CD4-positive, alpha-beta T cell (primary cell): ENCODE results near the gene CEPT1. TPM values are rescaled to one million over a fixed set of nuclear protein-coding genes. Genes with fewer than 3 reads are reported as not detected.
A peak's percentile ranks its signal among the peaks of the same experiment; 100 is the strongest.

Source experiments
- ATAC-seq: fragments of 200-7000 bp; cut with Tn5 transposase; one replicate; pipeline ENCODE4 v1.10.0; 2022; ENCODE audit warnings: mild to moderate bottlenecking; ENCODE audit not compliant: poor library complexity
- CTCF ChIA-PET: fragments of 350-600 bp; sonication (Branson Sonifier 250); formaldehyde crosslinking; loops from one replicate; lab custom pipeline; 2021; ENCODE audit warnings: antibody characterized with exemption, inconsistent platforms; lab: Charles Lee
- POLR2A ChIA-PET: fragments of 350-600 bp; sonication (Branson Sonifier 250); formaldehyde crosslinking; loops from one replicate; lab custom pipeline; 2021; ENCODE audit warnings: antibody characterized with exemption, inconsistent platforms; lab: Charles Lee
- DNase-seq, 14 experiments: peaks; one replicate each; pipeline ENCODE4 v3.0.0-alpha.2; 2013 to 2020; ENCODE audit warnings: mixed read lengths in 2 of 14
- H3K27ac ChIP-seq, 2 donors: one replicate each; pipeline versions ENCODE4 v1.5.1 to v1.7.0; 2013; ENCODE audit warnings: low read length in 2 of 2, low read depth in 1 of 2, mild to moderate bottlenecking in 1 of 2
- H3K27me3 ChIP-seq, 2 experiments: 1 replicate in 1 of 2; 2 replicates in 1 of 2; pipeline versions ENCODE4 v1.6.1 to v1.7.0; 2013; ENCODE audit warnings: low read length in 2 of 2, control low read depth in 1 of 2, mild to moderate bottlenecking in 1 of 2, moderate library complexity in 1 of 2; ENCODE audit not compliant: insufficient read depth in 2 of 2, control insufficient read depth in 1 of 2
- H3K36me3 ChIP-seq: one replicate; pipeline ENCODE4 v1.6.1; 2013; ENCODE audit warnings: low read length, control low read depth; ENCODE audit not compliant: insufficient read depth
- H3K4me1 ChIP-seq: one replicate; pipeline ENCODE4 v1.6.1; 2013; ENCODE audit warnings: low read length, control low read depth; ENCODE audit not compliant: insufficient read depth
- H3K4me3 ChIP-seq: one replicate; pipeline ENCODE4 v1.5.1; 2013; ENCODE audit warnings: mild to moderate bottlenecking, low read length, moderate library complexity
- H3K9me3 ChIP-seq, 2 experiments: 1 replicate in 1 of 2; 2 replicates in 1 of 2; pipeline versions ENCODE4 v1.6.1 to v1.7.0; 2013; ENCODE audit warnings: low read length in 2 of 2, mild to moderate bottlenecking in 2 of 2, control low read depth in 1 of 2, moderate library complexity in 1 of 2; ENCODE audit not compliant: control insufficient read depth in 1 of 2, insufficient read depth in 1 of 2
- H3K27ac Mint-ChIP-seq: one replicate; pipeline ENCODE4 v1.8.0; 2020; ENCODE audit warnings: mixed read lengths
- H3K27me3 Mint-ChIP-seq: one replicate; pipeline ENCODE4 v1.8.0; 2021; ENCODE audit warnings: mixed read lengths
- H3K36me3 Mint-ChIP-seq: one replicate; pipeline ENCODE4 v1.8.0; 2021; ENCODE audit warnings: low read depth, mixed read lengths
- H3K4me1 Mint-ChIP-seq: one replicate; pipeline ENCODE4 v1.8.0; 2021; ENCODE audit warnings: low read depth, mixed read lengths
- H3K4me3 Mint-ChIP-seq: one replicate; pipeline ENCODE4 v1.8.0; 2020; ENCODE audit warnings: mild to moderate bottlenecking, mixed read lengths
- H3K9me3 Mint-ChIP-seq: one replicate; pipeline ENCODE4 v1.8.0; 2020; ENCODE audit warnings: mixed read lengths
- intact Hi-C, 2 experiments: fragments of 100-400 bp; cut with DNase I in 1 of 2; cut with micrococcal nuclease in 1 of 2; formaldehyde crosslinking; loops; one replicate each; pipeline versions ENCODE4 v1.15.1 to v1.9.0; 2023 to 2025; cut with DNase I, micrococcal nuclease
- total RNA-seq, 174 experiments: library from RNA in 2 of 174; stranded (reverse) in 2 of 174; gene quantifications; one replicate each; pipeline ENCODE4 v1.2.3 and lab custom pipeline; 2021 to 2026
- TF ChIP-seq, protein P1 (sequence below): fragments of 200-600 bp; IDR thresholded peaks from one replicate; pipeline ENCODE4 v1.8.0; 2022; ENCODE audit warnings: antibody characterized with exemption, mild to moderate bottlenecking

Gene CEPT1
- total RNA-seq, 2 experiments from 2014 or later: 25.0 to 27.2 TPM

DNA sequence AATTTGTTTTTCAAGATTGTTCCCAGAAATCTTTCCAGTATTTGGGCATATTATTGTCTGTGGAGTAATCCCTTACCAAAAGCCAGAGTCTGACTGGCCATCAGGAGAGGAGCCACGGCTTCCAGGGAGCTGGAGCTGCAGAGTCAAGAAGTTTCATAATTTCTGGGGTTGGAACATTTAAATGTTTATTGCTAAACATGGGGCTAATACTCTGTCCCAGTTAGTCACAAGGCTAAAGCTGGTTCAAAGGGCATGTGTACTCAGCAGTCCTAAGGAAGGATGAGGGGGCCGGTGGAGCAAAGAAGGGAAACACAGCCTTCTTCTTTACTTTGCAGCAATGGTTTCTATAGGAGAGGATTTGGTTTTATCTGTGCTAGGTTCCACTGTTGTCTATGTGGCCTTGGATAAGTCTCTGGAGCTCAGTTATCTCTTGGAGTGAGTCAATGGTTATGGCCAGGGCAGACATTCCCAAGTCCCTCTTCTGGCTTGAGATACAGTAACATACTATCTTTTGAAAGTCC lies 51.0 kb downstream of the CEPT1 start:
- Mint-ChIP-seq H3K36me3 (peaks cover 100% of the 10 kb centered on the region), H3K4me1 (peaks cover 100% of the 10 kb centered on the region), H3K4me3 (peak overlapping the region; percentile 55), H3K27ac (peak overlapping the region; percentile 90), H3K9me3 (no peaks in the 10 kb centered on the region), H3K27me3 (no peaks in the 10 kb centered on the region)
- TF ChIP-seq, protein P1, sequence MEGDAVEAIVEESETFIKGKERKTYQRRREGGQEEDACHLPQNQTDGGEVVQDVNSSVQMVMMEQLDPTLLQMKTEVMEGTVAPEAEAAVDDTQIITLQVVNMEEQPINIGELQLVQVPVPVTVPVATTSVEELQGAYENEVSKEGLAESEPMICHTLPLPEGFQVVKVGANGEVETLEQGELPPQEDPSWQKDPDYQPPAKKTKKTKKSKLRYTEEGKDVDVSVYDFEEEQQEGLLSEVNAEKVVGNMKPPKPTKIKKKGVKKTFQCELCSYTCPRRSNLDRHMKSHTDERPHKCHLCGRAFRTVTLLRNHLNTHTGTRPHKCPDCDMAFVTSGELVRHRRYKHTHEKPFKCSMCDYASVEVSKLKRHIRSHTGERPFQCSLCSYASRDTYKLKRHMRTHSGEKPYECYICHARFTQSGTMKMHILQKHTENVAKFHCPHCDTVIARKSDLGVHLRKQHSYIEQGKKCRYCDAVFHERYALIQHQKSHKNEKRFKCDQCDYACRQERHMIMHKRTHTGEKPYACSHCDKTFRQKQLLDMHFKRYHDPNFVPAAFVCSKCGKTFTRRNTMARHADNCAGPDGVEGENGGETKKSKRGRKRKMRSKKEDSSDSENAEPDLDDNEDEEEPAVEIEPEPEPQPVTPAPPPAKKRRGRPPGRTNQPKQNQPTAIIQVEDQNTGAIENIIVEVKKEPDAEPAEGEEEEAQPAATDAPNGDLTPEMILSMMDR: no peak
- CTCF ChIA-PET: interaction anchor here (1.2 to 2.9 kb wide), 3 partner anchors 32 to 209 kb away, joined by 4 to 9 read pairs (median 7); no protein-coding TSS in a partner anchor
- peak in 1 of 14 experiments; percentile 33 for DNase-seq
- Histone ChIP-seq H3K36me3 (peaks cover 97% of the 10 kb centered on the region), H3K4me3 (no peak overlapping the region), H3K27me3 (no peaks in the 10 kb centered on the region), H3K4me1 (peaks cover 94% of the 10 kb centered on the region), H3K9me3 (no peaks in the 10 kb centered on the region), H3K27ac (peak overlapping the region; percentile 49 to 56)
- POLR2A ChIA-PET: interaction anchor here (0.7 to 15.0 kb wide), 4 partner anchors 9 to 32 kb away, joined by 4 to 756 read pairs (median 11); partner anchors contain the start of genes CHI3L2 and DENND2D
- intact Hi-C loops: no loop called here
- ATAC-seq: no peak

DNA sequence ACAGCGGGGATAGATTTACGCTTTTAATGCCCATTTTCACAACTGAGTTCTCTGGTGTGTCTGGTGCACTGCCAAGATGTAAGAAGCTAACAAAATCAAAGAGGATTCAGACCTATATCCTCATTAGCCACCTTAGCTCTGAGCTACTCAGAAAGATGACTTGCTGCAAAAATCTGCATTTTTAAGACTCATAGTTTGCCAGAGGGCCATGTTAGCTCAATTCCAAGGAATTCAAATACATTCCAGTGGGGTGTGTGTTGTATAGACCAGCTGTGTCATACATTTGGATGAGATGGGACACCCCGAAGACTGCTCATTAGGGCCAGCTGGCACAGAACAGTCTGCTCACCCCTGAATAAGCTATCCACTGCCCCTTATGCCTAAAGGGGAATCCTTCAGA lies 51.5 kb downstream of the CEPT1 start:
- peaks cover 100% of the 10 kb centered on the region for H3K36me3 Mint-ChIP-seq
- no peaks in the 10 kb centered on the region for H3K27me3 ChIP-seq
- TF ChIP-seq, protein P1: no peak
- DNase-seq (no peak), ATAC-seq (no peak)
- peaks cover 100% of the 10 kb centered on the region for H3K4me1 Mint-ChIP-seq
- peaks cover 99% of the 10 kb centered on the region for H3K4me1 ChIP-seq
- peak overlapping the region; percentile 90 for H3K27ac Mint-ChIP-seq
- H3K27ac ChIP-seq: peak overlapping the region; percentile 78 to 97
- POLR2A ChIA-PET: interaction anchor here (0.7 to 15.0 kb wide), 6 partner anchors 9 to 31 kb away, joined by 4 to 756 read pairs (median 10); partner anchors contain the start of genes CHI3L2 and DENND2D
- H3K9me3 Mint-ChIP-seq: no peaks in the 10 kb centered on the region
- no peaks in the 10 kb centered on the region for H3K9me3 ChIP-seq
- peak overlapping the region; percentile 99 for H3K4me3 Mint-ChIP-seq
- no peak overlapping the region for H3K4me3 ChIP-seq
- CTCF ChIA-PET: interaction anchor here (1.2 to 2.9 kb wide), 3 partner anchors 32 to 209 kb away, joined by 4 to 9 read pairs (median 7); no protein-coding TSS in a partner anchor
- H3K27me3 Mint-ChIP-seq: no peaks in the 10 kb centered on the region
- peaks cover 97% of the 10 kb centered on the region for H3K36me3 ChIP-seq
- intact Hi-C loops: no loop called here

GRCh38 chr1:111192074-111192473 lies 52.1 kb downstream of the CEPT1 start:
- intact Hi-C loops: no loop called here
- peaks cover 99% of the 10 kb centered on the region for H3K4me1 ChIP-seq
- POLR2A ChIA-PET: interaction anchor here (0.9 to 15.0 kb wide), 7 partner anchors 9 to 73 kb away, joined by 3 to 756 read pairs (median 10); partner anchors contain the start of genes CEPT1, CHI3L2, DENND2D and DRAM2
- TF ChIP-seq, protein P1: no peak
- H3K36me3 Mint-ChIP-seq: peaks cover 100% of the 10 kb centered on the region
- H3K9me3 ChIP-seq: no peaks in the 10 kb centered on the region
- ATAC-seq (no peak), DNase-seq (peak in 1 of 14 experiments; percentile 14)
- no peaks in the 10 kb centered on the region for H3K9me3 Mint-ChIP-seq
- peak overlapping the region; percentile 90 for H3K27ac Mint-ChIP-seq
- peak overlapping the region; percentile 78 to 97 for H3K27ac ChIP-seq
- H3K4me3 ChIP-seq: no peak overlapping the region
- H3K27me3 Mint-ChIP-seq: no peaks in the 10 kb centered on the region
- H3K4me1 Mint-ChIP-seq: peaks cover 100% of the 10 kb centered on the region
- peak overlapping the region; percentile 99 for H3K4me3 Mint-ChIP-seq
- H3K36me3 ChIP-seq: peaks cover 97% of the 10 kb centered on the region
- CTCF ChIA-PET: interaction anchor here (1.2 to 2.9 kb wide), 3 partner anchors 10 to 208 kb away, joined by 4 to 9 read pairs (median 4); no protein-coding TSS in a partner anchor
- H3K27me3 ChIP-seq: no peaks in the 10 kb centered on the region
